PC-9 (cell line): Measurements from ENCODE around the gene DACT3. TPM values are rescaled to one million over a fixed set of nuclear protein-coding genes. Genes with fewer than 3 reads are reported as not detected.

ENCODE experiments used
- BruUV-seq: library from RNA; stranded (reverse); fragments of 400-500 nt; replicated peaks from 2 replicates; lab custom pipeline; 2021; lab: Mats Ljungman, UMichigan
- CTCF ChIA-PET: fragments of 300-600 bp; sonication (Branson Sonifier 250); formaldehyde crosslinking; loops from one replicate; lab custom pipeline; 2022; ENCODE audit warnings: antibody characterized with exemption; lab: Charles Lee
- POLR2A ChIA-PET: fragments of 300-600 bp; sonication (Branson Sonifier 250); formaldehyde crosslinking; loops from one replicate; lab custom pipeline; 2022; ENCODE audit warnings: antibody characterized with exemption; ENCODE audit not compliant: unreplicated experiment; lab: Charles Lee
- DNase-seq, 2 experiments: peaks; one replicate each; pipeline versions ENCODE4 v3.0.0 to v3.0.0-alpha.2; 2015 to 2022; ENCODE audit warnings: mixed read lengths in 1 of 2
- H2AFZ ChIP-seq: fragments of 200-600 bp; sonication (generic); 2 replicates; pipeline ENCODE4 v1.8.1; 2017; ENCODE audit warnings: antibody characterized with exemption
- H3F3A ChIP-seq: fragments of 200-600 bp; sonication (generic); 2 replicates; pipeline ENCODE4 v1.8.1; 2017; ENCODE audit warnings: antibody characterized with exemption, mild to moderate bottlenecking, low read depth; ENCODE audit not compliant: insufficient read depth
- H3K27ac ChIP-seq: fragments of 200-600 bp; sonication (generic); 2 replicates; pipeline ENCODE4 v1.6.1; 2016; ENCODE audit warnings: mixed run types
- H3K27me3 ChIP-seq: fragments of 200-600 bp; sonication (generic); 2 replicates; pipeline ENCODE4 v1.6.1; 2016; ENCODE audit warnings: low read depth, mixed run types; ENCODE audit not compliant: insufficient read depth
- H3K36me3 ChIP-seq: fragments of 200-600 bp; sonication (generic); 2 replicates; pipeline ENCODE4 v1.6.1; 2016; ENCODE audit warnings: low read depth, mixed run types
- H3K4me1 ChIP-seq: fragments of 200-600 bp; sonication (generic); replicated peaks from 2 replicates; pipeline ENCODE4 v1.6.1; 2016; ENCODE audit warnings: mixed run types; ENCODE audit not compliant: insufficient read depth
- H3K4me2 ChIP-seq: fragments of 200-600 bp; sonication (generic); 2 replicates; pipeline ENCODE4 v1.6.1; 2017; ENCODE audit warnings: mixed run types
- H3K4me3 ChIP-seq: fragments of 200-600 bp; sonication (generic); 2 replicates; pipeline ENCODE4 v1.6.1; 2016; ENCODE audit warnings: mixed run types
- H3K79me2 ChIP-seq: fragments of 200-600 bp; sonication (generic); 2 replicates; pipeline ENCODE4 v1.6.1; 2017; ENCODE audit warnings: low read depth, mixed run types
- H3K9me2 ChIP-seq: fragments of 200-600 bp; sonication (generic); 2 replicates; pipeline ENCODE4 v1.8.1; 2017; ENCODE audit warnings: mild to moderate bottlenecking; ENCODE audit not compliant: insufficient read depth
- H3K9me3 ChIP-seq: fragments of 200-600 bp; sonication (generic); 2 replicates; pipeline ENCODE4 v1.8.1; 2016; ENCODE audit warnings: low read depth; ENCODE audit not compliant: insufficient read depth
- H4K20me1 ChIP-seq: fragments of 200-600 bp; sonication (generic); 2 replicates; pipeline ENCODE4 v1.8.1; 2017; ENCODE audit not compliant: insufficient read depth
- EZH2 ChIP-seq: fragments of 200-600 bp; sonication (generic); IDR thresholded peaks from 2 replicates; pipeline ENCODE4 v1.8.0; 2017; ENCODE audit warnings: antibody characterized with exemption, low read depth
- intact Hi-C: fragments of 100-400 bp; cut with micrococcal nuclease; formaldehyde crosslinking; loops from one replicate; pipeline ENCODE4 v1.10.0; 2022; ENCODE audit not compliant: unreplicated experiment
- total RNA-seq: library from RNA; stranded (reverse); gene quantifications from 2 replicates; pipeline ENCODE4 v1.2.3, GENCODE V29; 2021
- TF ChIP-seq, protein P1 (sequence below): fragments of 200-600 bp; sonication (generic); conservative IDR thresholded peaks from 2 replicates; pipeline ENCODE4 v1.6.1; 2017; ENCODE audit warnings: mixed run types, antibody characterized with exemption, mild to moderate bottlenecking, moderate library complexity

The DACT3 gene
- total RNA-seq, 1 experiment from 2014 or later: 0.13 TPM

DNA sequence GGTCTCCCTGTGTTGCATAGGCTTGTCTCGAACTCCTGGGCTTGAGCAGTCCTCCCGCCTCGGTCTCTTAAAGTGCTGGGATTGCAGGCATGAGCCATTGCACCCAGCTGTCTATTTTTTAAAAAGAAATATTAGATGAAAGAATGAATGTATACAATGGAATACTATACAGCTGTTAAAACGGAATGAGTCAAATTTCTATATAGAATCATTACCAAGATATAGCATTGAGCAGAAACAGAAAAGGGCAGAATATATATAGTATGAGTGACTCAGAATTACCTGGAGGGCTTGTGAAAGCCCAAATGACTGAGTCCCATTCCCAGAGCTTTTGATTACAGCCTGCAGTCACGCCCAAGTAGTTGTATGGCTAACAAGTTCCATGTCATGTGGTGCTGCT lies 4.4 kb downstream of the DACT3 start:
- CTCF ChIA-PET: no interaction called here
- Histone ChIP-seq H2AFZ (no peak overlapping the region), H3K9me2 (no peaks in the 10 kb centered on the region), H3K27ac (no peak overlapping the region), H3F3A (peaks cover 5% of the 10 kb centered on the region), H3K79me2 (no peaks in the 10 kb centered on the region), H3K4me3 (no peak overlapping the region), H3K4me1 (peaks cover 9% of the 10 kb centered on the region), H3K9me3 (no peaks in the 10 kb centered on the region), H4K20me1 (no peaks in the 10 kb centered on the region; the same call in 1 of the 2 replicates), H3K36me3 (no peaks in the 10 kb centered on the region), H3K4me2 (no peak overlapping the region), H3K27me3 (peaks cover 31% of the 10 kb centered on the region)
- no peak for DNase-seq
- no TSS peak for BruUV-seq
- POLR2A ChIA-PET: no interaction called here
- TF ChIP-seq, protein P1, sequence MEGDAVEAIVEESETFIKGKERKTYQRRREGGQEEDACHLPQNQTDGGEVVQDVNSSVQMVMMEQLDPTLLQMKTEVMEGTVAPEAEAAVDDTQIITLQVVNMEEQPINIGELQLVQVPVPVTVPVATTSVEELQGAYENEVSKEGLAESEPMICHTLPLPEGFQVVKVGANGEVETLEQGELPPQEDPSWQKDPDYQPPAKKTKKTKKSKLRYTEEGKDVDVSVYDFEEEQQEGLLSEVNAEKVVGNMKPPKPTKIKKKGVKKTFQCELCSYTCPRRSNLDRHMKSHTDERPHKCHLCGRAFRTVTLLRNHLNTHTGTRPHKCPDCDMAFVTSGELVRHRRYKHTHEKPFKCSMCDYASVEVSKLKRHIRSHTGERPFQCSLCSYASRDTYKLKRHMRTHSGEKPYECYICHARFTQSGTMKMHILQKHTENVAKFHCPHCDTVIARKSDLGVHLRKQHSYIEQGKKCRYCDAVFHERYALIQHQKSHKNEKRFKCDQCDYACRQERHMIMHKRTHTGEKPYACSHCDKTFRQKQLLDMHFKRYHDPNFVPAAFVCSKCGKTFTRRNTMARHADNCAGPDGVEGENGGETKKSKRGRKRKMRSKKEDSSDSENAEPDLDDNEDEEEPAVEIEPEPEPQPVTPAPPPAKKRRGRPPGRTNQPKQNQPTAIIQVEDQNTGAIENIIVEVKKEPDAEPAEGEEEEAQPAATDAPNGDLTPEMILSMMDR: no peak
- TF ChIP-seq EZH2: no peak
- intact Hi-C loops: no loop called here

DNA sequence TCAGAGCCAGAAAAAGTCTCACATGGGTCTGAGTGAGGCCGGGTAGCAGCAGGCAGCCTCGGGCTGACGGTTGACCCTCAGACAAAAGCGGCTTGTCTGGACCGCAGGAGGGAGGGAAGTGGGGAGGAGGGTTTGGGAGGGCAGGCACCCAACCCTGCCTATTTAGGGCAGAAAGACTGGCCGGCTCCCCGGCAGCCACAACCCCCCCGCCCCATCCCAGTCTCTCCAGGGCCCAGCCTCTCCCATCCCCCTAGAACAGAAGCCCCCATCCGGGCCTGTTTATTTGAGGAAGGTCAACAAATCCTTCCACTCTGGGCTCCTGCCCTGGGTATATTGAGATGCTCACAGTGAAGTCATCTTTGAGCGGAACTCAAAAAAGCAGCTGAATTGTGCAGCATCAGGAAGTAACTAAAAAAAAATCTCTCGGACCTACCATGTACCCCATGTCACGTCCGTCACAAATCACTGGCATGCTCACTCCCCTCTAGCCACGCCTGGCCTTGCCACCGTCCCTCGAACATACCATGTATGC lies 6.3 kb downstream of the DACT3 start:
- Histone ChIP-seq H3K4me1 (0 out of 2 replicates have a peak, but pooled peaks cover 5% of the 10 kb centered on the region), H3K4me3 (no peak overlapping the region), H3K9me3 (no peaks in the 10 kb centered on the region), H4K20me1 (no peaks in the 10 kb centered on the region), H3F3A (0 out of 2 replicates have a peak, but pooled peaks cover 4% of the 10 kb centered on the region), H3K27me3 (peaks cover 20% of the 10 kb centered on the region), H3K79me2 (no peaks in the 10 kb centered on the region), H3K4me2 (no peak overlapping the region), H3K27ac (no peak overlapping the region), H3K36me3 (no peaks in the 10 kb centered on the region), H3K9me2 (no peaks in the 10 kb centered on the region), H2AFZ (no peak overlapping the region)
- ChIA-PET CTCF (interaction anchor here (0.6 kb wide), 1 partner anchor 105 kb away, joined by 4 read pairs; no protein-coding TSS in a partner anchor), POLR2A (no interaction called here)
- no TSS peak for BruUV-seq
- TF ChIP-seq, protein P1: no peak
- no peak for TF ChIP-seq EZH2
- no peak for DNase-seq
- intact Hi-C loops: no loop called here

DNA sequence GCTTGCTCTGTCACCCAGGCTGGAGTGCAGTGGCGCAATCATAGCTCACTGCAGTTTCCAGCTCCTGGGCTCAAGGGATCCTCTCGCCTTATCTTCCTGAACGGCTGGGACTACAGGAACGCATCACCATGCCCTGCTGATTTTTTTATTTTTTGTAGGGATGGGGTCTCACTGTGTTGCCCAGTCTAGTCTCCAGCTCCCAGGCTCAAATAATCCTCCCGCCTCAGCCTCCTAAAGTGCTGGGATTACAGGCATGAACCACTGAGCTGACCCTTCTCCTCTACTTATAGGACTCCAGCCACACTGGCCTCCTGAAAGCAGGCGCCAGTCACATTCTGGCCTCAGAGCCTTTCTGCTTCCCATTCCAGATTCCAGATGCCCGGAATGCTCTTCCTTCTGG lies 10.5 kb downstream of the DACT3 start:
- TF ChIP-seq EZH2: no peak
- TF ChIP-seq, protein P1: no peak
- BruUV-seq: no TSS peak
- CTCF ChIA-PET: no interaction called here
- no peaks in the 10 kb centered on the region for H3K9me2 ChIP-seq
- DNase-seq: no peak
- POLR2A ChIA-PET: no interaction called here
- intact Hi-C loops: no loop called here
- H3K4me1 ChIP-seq: no peaks in the 10 kb centered on the region
- H3K79me2 ChIP-seq: no peaks in the 10 kb centered on the region
- no peaks in the 10 kb centered on the region for H3F3A ChIP-seq
- H3K27ac ChIP-seq: no peak overlapping the region
- no peak overlapping the region for H3K4me2 ChIP-seq
- H3K36me3 ChIP-seq: no peaks in the 10 kb centered on the region
- H2AFZ ChIP-seq: no peak overlapping the region
- H3K27me3 ChIP-seq: no peaks in the 10 kb centered on the region
- H3K4me3 ChIP-seq: no peak overlapping the region
- H3K9me3 ChIP-seq: 0 out of 2 replicates have a peak, but pooled peaks cover 5% of the 10 kb centered on the region
- H4K20me1 ChIP-seq: no peaks in the 10 kb centered on the region
